Right lobe of liver (tissue), 6 donors: Measurements from ENCODE around the gene EVC. TPM values are rescaled to one million over a fixed set of nuclear protein-coding genes. Genes with fewer than 3 reads are reported as not detected.

Experiments used
- ATAC-seq, 4 donors: fragments of 200-7000 bp; cut with Tn5 transposase; one replicate each; pipeline ENCODE4 v1.9.1; 2020; ENCODE audit warnings: mild to moderate bottlenecking in 4 of 4, moderate library complexity in 4 of 4
- DNase-seq, 3 donors: peaks; one replicate each; pipeline ENCODE4 v3.0.0-alpha.2; 2020
- H3K27ac ChIP-seq, 3 donors: fragments of 200-600 bp; one replicate each; pipeline ENCODE4 v1.8.0; 2022
- H3K27me3 ChIP-seq, 2 donors: fragments of 200-600 bp; one replicate each; pipeline ENCODE4 v1.8.0; 2022
- H3K36me3 ChIP-seq, 4 donors: fragments of 200-600 bp; sonication (generic) in 1 of 4; one replicate each; pipeline versions ENCODE4 v1.5.1 to v1.8.0; 2017 to 2022; ENCODE audit warnings: control low read depth in 1 of 4
- H3K4me1 ChIP-seq, 4 donors: fragments of 200-600 bp; sonication (generic) in 1 of 4; one replicate each; pipeline versions ENCODE4 v1.5.1 to v1.8.0; 2017 to 2022; ENCODE audit warnings: control low read depth in 1 of 4
- H3K4me3 ChIP-seq, 3 donors: fragments of 200-600 bp; one replicate each; pipeline ENCODE4 v1.8.0; 2022
- H3K9me3 ChIP-seq, 4 donors: fragments of 200-600 bp; sonication (generic) in 1 of 4; one replicate each; pipeline versions ENCODE4 v1.5.1 to v1.8.0; 2017 to 2022; ENCODE audit warnings: control low read depth in 1 of 4
- POLR2A ChIP-seq: fragments of 450-650 bp; IDR thresholded peaks from one replicate; pipeline ENCODE4 v1.6.1; 2017; ENCODE audit warnings: antibody characterized with exemption, mild to moderate bottlenecking
- WGBS: methylation state at CpG from one replicate; pipeline ENCODE4 v1.1.6; 2018; ENCODE audit warnings: low coverage, low lambda C conversion rate; ENCODE audit not compliant: insufficient coverage; ENCODE audit errors: missing lambda C conversion rate; 5-methylcytosine and 5-hydroxymethylcytosine counted together
- intact Hi-C, 2 donors: fragments of 100-400 bp; cut with DNase I; formaldehyde crosslinking; loops; one replicate each; pipeline versions ENCODE4 v1.11.2 to v1.14.1; 2022
- total RNA-seq, 6 experiments: library from RNA; depleted of rRNA in 2 of 6; stranded (reverse); fragments of >200 nt in 2 of 6; fragmentation: NEBNext Ultra II Directional in 3 of 6; extraction: Animal tissue kit (Norgen Biotek cat#: 25700) in 3 of 6; gene quantifications; one replicate each; pipeline versions ENCODE4 v1.1.0 to v1.2.4, GENCODE V29; 2016 to 2023
- TF ChIP-seq, protein P1 (sequence below), 4 donors: fragments of 200-600 bp in 3 of 4; fragments of 450-650 bp in 1 of 4; IDR thresholded peaks; one replicate each; pipeline versions ENCODE4 v1.5.1 to v1.8.0; 2016 to 2022; ENCODE audit warnings: antibody characterized with exemption in 4 of 4, mild to moderate bottlenecking in 2 of 4
- donor health status: DM: no; HTN: yes; CAD: no.
- donor health status: DM: no; HTN: no; CAD: no.
- donor health status: DM: no; HTN: no; CAD: no.
- donor health status: DM: no; HTN: yes; CAD: no.
- donor health status: DM: no; HTN: yes; CAD: no.

The EVC gene
- total RNA-seq, 6 experiments from 2014 or later = 2.6 to 6.5 (median 3.2) TPM

DNA sequence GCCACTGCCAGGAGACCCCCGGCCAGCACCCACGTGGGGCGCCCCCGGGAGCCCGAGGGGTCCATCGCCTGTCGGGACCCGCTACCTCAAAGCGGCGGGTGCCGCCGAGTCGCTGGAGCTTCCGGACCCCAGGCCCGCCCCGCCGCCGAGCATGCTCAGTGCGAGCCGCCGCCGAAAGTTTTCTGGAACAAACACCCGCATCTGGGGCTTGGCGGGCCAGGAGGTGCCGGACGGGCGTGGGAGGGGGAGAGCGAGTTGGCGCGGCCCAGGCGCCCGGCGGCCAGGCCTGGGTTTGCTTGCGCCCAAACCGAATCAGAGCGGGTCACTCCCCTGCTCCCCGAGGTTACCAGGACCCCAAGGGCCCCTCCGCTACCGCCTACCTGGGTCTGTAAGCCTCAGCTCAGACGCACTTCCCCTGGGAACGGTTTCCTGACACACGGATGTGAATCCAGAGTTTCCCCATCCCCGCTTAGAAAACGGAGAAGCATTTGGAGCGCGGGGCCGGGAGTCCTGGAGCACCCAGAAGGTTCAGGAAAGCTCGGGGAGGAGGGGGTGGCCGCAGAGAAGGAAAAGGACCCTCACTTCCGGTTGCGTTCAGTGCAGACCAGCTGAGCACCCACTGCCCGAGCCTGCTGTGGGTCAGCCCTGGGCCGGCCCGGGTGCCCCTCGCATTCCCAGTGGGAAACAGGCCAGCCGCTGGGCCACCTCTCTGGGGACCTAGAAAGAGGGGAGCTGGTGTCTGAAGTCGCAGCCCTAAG, 2.4 kb upstream of the EVC start, which contains the start of gene EVC2:
Gene EVC2 (minus strand): TSS at position 111 of the 758 bp plus-strand sequence. CDS start 46 bp downstream, at position 65.
- WGBS = 25% methylated on average over 12 of the region's 57 CpGs
- H3K36me3 ChIP-seq = no peaks in the 10 kb centered on the region
- H3K27ac ChIP-seq = peak within 1 kb of the TSS in 2 of 3 donors; percentile 25 to 63
- H3K9me3 ChIP-seq = no peaks in the 10 kb centered on the region
- peaks cover 0 to 9% of the 10 kb centered on the region in 2 donors for H3K27me3 ChIP-seq
- ATAC-seq (peak; percentile 8 to 43 (median 30)), DNase-seq (peak in 1 of 3 donors; percentile 54)
- no peak for TF ChIP-seq POLR2A
- TF ChIP-seq, protein P1, sequence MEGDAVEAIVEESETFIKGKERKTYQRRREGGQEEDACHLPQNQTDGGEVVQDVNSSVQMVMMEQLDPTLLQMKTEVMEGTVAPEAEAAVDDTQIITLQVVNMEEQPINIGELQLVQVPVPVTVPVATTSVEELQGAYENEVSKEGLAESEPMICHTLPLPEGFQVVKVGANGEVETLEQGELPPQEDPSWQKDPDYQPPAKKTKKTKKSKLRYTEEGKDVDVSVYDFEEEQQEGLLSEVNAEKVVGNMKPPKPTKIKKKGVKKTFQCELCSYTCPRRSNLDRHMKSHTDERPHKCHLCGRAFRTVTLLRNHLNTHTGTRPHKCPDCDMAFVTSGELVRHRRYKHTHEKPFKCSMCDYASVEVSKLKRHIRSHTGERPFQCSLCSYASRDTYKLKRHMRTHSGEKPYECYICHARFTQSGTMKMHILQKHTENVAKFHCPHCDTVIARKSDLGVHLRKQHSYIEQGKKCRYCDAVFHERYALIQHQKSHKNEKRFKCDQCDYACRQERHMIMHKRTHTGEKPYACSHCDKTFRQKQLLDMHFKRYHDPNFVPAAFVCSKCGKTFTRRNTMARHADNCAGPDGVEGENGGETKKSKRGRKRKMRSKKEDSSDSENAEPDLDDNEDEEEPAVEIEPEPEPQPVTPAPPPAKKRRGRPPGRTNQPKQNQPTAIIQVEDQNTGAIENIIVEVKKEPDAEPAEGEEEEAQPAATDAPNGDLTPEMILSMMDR (IDR thresholded peaks at IDR 0.05) = no peak
- intact Hi-C loops = no loop called here
- H3K4me1 ChIP-seq = peaks cover 0 to 6% (median 0%) of the 10 kb centered on the region in 4 donors
- peak within 1 kb of the TSS; percentile 40 to 56 (median 50) for H3K4me3 ChIP-seq

DNA sequence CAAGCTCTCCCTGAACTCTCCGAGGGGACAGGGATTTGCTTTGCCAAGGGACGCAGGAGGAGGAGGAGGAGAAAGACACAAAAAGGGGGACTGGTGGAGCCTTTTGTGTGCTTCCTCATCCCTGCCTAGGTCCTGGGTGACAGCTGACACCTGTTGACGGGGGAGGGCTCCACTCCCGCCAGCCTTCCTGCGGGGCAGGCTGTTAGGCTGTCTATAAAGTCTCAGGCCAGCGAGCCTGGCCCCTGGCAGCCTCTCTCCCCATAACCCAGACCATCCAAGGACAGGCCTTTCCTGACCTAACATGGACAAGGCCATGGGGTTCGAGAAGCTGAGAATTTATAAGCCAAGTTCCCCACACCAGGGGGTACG, 1.8 kb upstream of the EVC start:
- no peak for TF ChIP-seq POLR2A
- TF ChIP-seq, protein P1 (IDR thresholded peaks at IDR 0.05) = no peak
- no peaks in the 10 kb centered on the region for H3K36me3 ChIP-seq
- no peak overlapping the region for H3K4me3 ChIP-seq
- H3K27me3 ChIP-seq = peaks cover 0 to 9% of the 10 kb centered on the region in 2 donors
- H3K9me3 ChIP-seq = no peaks in the 10 kb centered on the region
- no peak overlapping the region for H3K27ac ChIP-seq
- 66% methylated on average over 3 of the region's 8 CpGs for WGBS
- H3K4me1 ChIP-seq = peaks cover 0 to 6% (median 0%) of the 10 kb centered on the region in 4 donors
- ATAC-seq = no peak
- DNase-seq = no peak
- intact Hi-C loops = no loop called here

DNA sequence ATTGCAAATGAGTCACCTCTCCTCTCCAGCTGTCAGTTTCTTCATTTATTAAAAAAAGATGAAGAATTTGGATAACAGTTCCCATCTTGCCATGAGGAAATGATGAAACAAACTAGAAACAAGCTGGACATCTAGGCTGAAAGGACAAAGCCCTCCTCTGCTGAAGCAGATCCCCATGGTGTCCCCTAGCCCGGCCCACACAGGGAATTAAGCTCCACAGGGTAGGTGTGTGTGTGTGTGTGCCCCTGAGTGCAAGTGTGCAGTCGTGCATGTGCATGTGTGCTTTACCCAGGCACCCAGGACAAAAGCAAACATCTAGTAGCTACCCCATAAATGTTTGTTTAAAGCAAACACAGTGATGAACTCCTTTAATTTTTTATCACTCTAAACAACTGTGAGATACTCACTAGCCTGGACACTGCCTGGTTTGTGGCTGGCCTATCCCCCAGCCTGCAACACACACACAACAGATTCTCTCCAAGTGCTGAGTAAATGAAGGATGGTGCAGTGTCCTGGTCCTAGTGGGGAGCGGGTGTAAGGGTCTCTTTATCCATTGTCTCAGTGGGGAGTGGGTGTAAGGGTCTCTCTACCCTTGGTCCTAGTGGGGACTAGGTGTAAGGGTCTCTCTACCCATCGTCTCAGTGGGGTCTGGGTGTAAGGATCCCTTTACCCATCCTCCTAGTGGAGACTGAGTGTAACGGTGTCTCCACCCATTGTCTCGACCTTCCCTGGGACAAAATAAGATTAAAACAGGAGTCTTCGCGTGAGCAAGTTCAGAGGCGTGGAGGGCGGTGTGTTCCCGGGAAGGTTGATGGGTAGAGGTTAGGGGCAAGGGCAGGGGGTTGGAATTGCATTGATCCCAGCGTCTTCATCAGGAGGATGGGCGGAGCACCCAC, 688 bp upstream of the EVC start:
- no peak for DNase-seq
- peak overlapping the region; percentile 25 to 46 (median 29) for H3K4me3 ChIP-seq
- H3K27ac ChIP-seq = no peak overlapping the region
- intact Hi-C loops = no loop called here
- peaks cover 0 to 6% (median 0%) of the 10 kb centered on the region in 4 donors for H3K4me1 ChIP-seq
- no peaks in the 10 kb centered on the region for H3K36me3 ChIP-seq
- 9% methylated on average over 11 of the region's 13 CpGs for WGBS
- TF ChIP-seq, protein P1 (IDR thresholded peaks at IDR 0.05) = peak in 1 of 4 donors; percentile 3
- TF ChIP-seq POLR2A = no peak
- ATAC-seq = peak in 3 of 4 donors; percentile 5 to 51 (median 26)
- peaks cover 0 to 9% of the 10 kb centered on the region in 2 donors for H3K27me3 ChIP-seq
- H3K9me3 ChIP-seq = no peaks in the 10 kb centered on the region

DNA sequence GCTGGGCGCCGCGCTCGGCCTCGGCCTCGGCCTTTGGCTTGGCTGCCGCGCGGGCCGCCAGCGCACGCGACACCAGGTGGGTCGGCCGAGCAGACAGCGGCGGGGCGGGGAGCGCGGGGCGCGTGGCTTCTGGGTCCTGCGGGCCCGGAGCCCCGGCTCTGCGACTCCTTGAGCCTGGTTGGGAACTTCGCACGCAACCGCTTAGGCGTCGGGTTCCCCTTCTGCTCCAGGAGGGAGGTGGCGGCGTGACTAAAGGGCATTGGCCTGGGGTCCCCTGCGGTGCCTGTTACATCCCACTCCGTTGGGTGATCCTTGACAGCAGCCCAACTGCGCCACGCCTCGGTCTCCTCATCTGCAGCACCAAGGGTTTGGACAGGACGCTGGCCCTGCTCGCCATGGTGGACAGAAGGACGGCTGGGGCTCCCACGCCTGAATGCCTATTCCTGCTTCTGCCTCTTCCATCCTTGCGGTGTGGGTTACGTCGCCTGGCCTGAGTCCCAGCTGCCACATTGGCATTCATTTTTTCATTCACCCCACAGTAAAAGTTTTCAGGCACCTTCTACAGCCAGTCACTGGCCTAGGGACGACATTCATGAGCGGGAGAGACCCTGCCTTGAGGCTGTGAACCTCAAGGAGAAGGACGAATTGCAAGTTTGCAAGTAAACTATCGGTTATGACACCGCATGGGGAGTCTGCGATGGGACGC, 631 bp downstream of the EVC start:
- H3K9me3 ChIP-seq = no peaks in the 10 kb centered on the region
- WGBS = 40% methylated on average over 7 of the region's 52 CpGs
- intact Hi-C loops = no loop called here
- H3K4me3 ChIP-seq = peak overlapping the region; percentile 6 to 46 (median 36)
- DNase-seq (no peak), ATAC-seq (peak in 3 of 4 donors; percentile 6 to 15 (median 9))
- no peaks in the 10 kb centered on the region for H3K36me3 ChIP-seq
- TF ChIP-seq POLR2A = no peak
- H3K27ac ChIP-seq = no peak overlapping the region
- H3K4me1 ChIP-seq = peaks cover 0 to 6% (median 0%) of the 10 kb centered on the region in 4 donors
- peaks cover 0 to 9% of the 10 kb centered on the region in 2 donors for H3K27me3 ChIP-seq
